ENCODE data around the gene MLLT10. TPM values are rescaled to one million over a fixed set of nuclear protein-coding genes. Genes with fewer than 3 reads are reported as not detected.

MLLT10 gene
- total and polyA plus RNA-seq, 2 of the 8 experiments (the other 6 are each of a cell fraction or from before 2014, with no cell fraction given) = 53.1 to 62.1 TPM

GRCh38 chr10:21593986-21594385 lies 60.0 kb downstream of the MLLT10 start:
- H2BK5ac ChIP-seq (ENCODE audit: low read depth, low read length) = no peak overlapping the region
- 92% methylated on average over 5 of the region's 5 CpGs; no CpG with 5 or more reads in 1 of the 2 experiments for WGBS, 2 experiments (ENCODE audit: extremely low coverage in 1 of 2, insufficient coverage in 1 of 2, insufficient read length in 1 of 2, insufficient replicate concordance in 2 of 2, low coverage in 1 of 2, low lambda C conversion rate in 2 of 2, missing lambda C conversion rate in 1 of 2)
- H3K4me3 ChIP-seq (ENCODE audit: extremely low read depth in 1 of 4, insufficient read depth in 2 of 4, low read depth in 3 of 4, low read length in 4 of 4) = no peak overlapping the region
- no peak overlapping the region for H4K91ac ChIP-seq (replicated peaks; ENCODE audit: insufficient read length, low read length)
- no peak for DNase-seq (ENCODE audit: low read depth in 1 of 2, low spot score in 2 of 2)
- FAIRE-seq = no peak
- H4K8ac ChIP-seq (ENCODE audit: extremely low read depth, insufficient read depth, low read length) = no peak overlapping the region
- H3K14ac ChIP-seq (ENCODE audit: insufficient read length) = no peak overlapping the region
- H3K4me2 ChIP-seq (ENCODE audit: insufficient read depth in 1 of 2, low read depth in 2 of 2, low read length in 2 of 2) = no peak overlapping the region
- CTCF ChIA-PET (ENCODE audit: partially characterized antibody) = interaction anchor here (0.6 kb wide), 1 partner anchor 8 kb away, joined by 3 read pairs; no protein-coding TSS in a partner anchor
- H2BK120ac ChIP-seq (replicated peaks; ENCODE audit: low read depth, low read length) = no peak overlapping the region
- H3K23me2 ChIP-seq (ENCODE audit: low read depth, low read length) = no peaks in the 10 kb centered on the region
- H4K20me1 ChIP-seq (replicated peaks in 1 of 2; ENCODE audit: control insufficient read depth in 1 of 2, insufficient read depth in 2 of 2, low read length in 2 of 2) = peaks cover 0 to 6% of the 10 kb centered on the region in 2 experiments
- TF ChIP-seq TAF1 (IDR thresholded peaks at IDR 0.05; ENCODE audit: low read depth, low read length) (no peak), SP1 (IDR thresholded peaks at IDR 0.05; ENCODE audit: low read depth, low read length) (no peak), SAP30 (IDR thresholded peaks at IDR 0.05; ENCODE audit: insufficient read depth, insufficient replicate concordance, low read length) (no peak), SIX5 (IDR thresholded peaks at IDR 0.05; ENCODE audit: low read depth, low read length) (no peak), POLR2A (IDR thresholded peaks at IDR 0.05; ENCODE audit: control extremely low read depth in 1 of 2, low read depth in 2 of 2, low read length in 2 of 2) (no peak), SP2 (IDR thresholded peaks at IDR 0.05; ENCODE audit: low read length) (no peak), HDAC6 (IDR thresholded peaks at IDR 0.05; ENCODE audit: low read depth, low read length) (no peak), CHD2 (IDR thresholded peaks at IDR 0.05; ENCODE audit: low read length) (no peak), MAFK (IDR thresholded peaks at IDR 0.05; ENCODE audit: low read depth, low read length) (no peak), EP300 (IDR thresholded peaks at IDR 0.05; ENCODE audit: borderline replicate concordance in 1 of 2, low read depth in 2 of 2, low read length in 2 of 2) (no peak), SIN3A (conservative IDR thresholded peaks at IDR 0.05 in 1 of 2, IDR thresholded peaks at IDR 0.05 in 1 of 2; ENCODE audit: low read depth in 1 of 2, low read length in 2 of 2) (no peak)
- no peak overlapping the region for H3K56ac ChIP-seq (replicated peaks; ENCODE audit: insufficient read length, low read depth, low read length)
- H3K9me3 ChIP-seq (ENCODE audit: insufficient read depth in 2 of 2, low read depth in 1 of 2, low read length in 1 of 2) = no peaks in the 10 kb centered on the region
- H2AFZ ChIP-seq (ENCODE audit: low read length) = no peak overlapping the region
- H3K36me3 ChIP-seq (ENCODE audit: control insufficient read depth in 2 of 4, insufficient read depth in 4 of 4, low read length in 3 of 4) = peaks cover 0 to 4% (median 0%) of the 10 kb centered on the region in 4 experiments; a peak in 1 of 8 replicates
- no peak overlapping the region for H2BK12ac ChIP-seq (ENCODE audit: low read depth, low read length)
- H3K4me1 ChIP-seq (replicated peaks in 1 of 4; ENCODE audit: control insufficient read depth in 3 of 4, insufficient read depth in 4 of 4, low read length in 3 of 4) = no peaks in the 10 kb centered on the region
- no peak overlapping the region for H3K23ac ChIP-seq (ENCODE audit: insufficient read length)
- POLR2A ChIA-PET (ENCODE audit: partially characterized antibody) = no interaction called here
- no peak overlapping the region for H2BK20ac ChIP-seq (ENCODE audit: low read length)
- no peak overlapping the region for H4K5ac ChIP-seq (ENCODE audit: insufficient read length, low read depth, low read length)
- H3K4ac ChIP-seq (replicated peaks; ENCODE audit: insufficient read length, low read depth, low read length) = no peak overlapping the region
- no peak overlapping the region for H3K27ac ChIP-seq (ENCODE audit: low read depth, low read length)
- H3K9ac ChIP-seq (replicated peaks in 1 of 4; ENCODE audit: extremely low read depth in 1 of 4, low read depth in 3 of 4, low read length in 3 of 4) = no peak overlapping the region
- no peaks in the 10 kb centered on the region for H3K27me3 ChIP-seq (replicated peaks in 1 of 4; ENCODE audit: control insufficient read depth in 3 of 4, extremely low read depth in 1 of 4, insufficient read depth in 3 of 4, low read length in 3 of 4)
- H2BK15ac ChIP-seq (ENCODE audit: low read length) = no peak overlapping the region
- no peak overlapping the region for H2AK5ac ChIP-seq (ENCODE audit: low read depth, low read length)
- peaks cover 2 to 87% of the 10 kb centered on the region in 2 experiments; a peak in 3 of 4 replicates for H3K79me2 ChIP-seq (ENCODE audit: control insufficient read depth in 1 of 2, insufficient read depth in 2 of 2, low read length in 2 of 2)
- no peak overlapping the region for H3K18ac ChIP-seq (ENCODE audit: extremely low read depth, low read length)
- H3K79me1 ChIP-seq (ENCODE audit: low read depth, low read length) = 0 out of 2 replicates have a peak, but pooled peaks cover 3% of the 10 kb centered on the region
